ENCODE results near the gene OPN1LW. TPM values are rescaled to one million over a fixed set of nuclear protein-coding genes. Genes with fewer than 3 reads are reported as not detected.

OPN1LW gene
- total and polyA plus RNA-seq, 2 donors (not counting 3 experiments of a cell fraction or from before 2014, with no cell fraction given), result not detected

- POLR2A ChIA-PET, result no interaction called here
- dilution Hi-C loops (cut with MboI; ENCODE audit: extremely low pct_ligation_motif_present, low sequenced_read_pairs) (no loop called here), intact Hi-C loops (cut with micrococcal nuclease) (no loop called here)
- Histone ChIP-seq H3K9me3 (replicated peaks; ENCODE audit: control insufficient read depth, insufficient read depth, low read length) (no peaks in the 10 kb centered on the region), H2AFZ (ENCODE audit: low read depth, low read length) (no peak overlapping the region), H3K9ac (replicated peaks; ENCODE audit: extremely low read depth, insufficient read depth, low read length) (no peak overlapping the region), H3K79me2 (ENCODE audit: control insufficient read depth, insufficient read depth, low read length) (no peaks in the 10 kb centered on the region), H3K9me1 (replicated peaks; ENCODE audit: control insufficient read depth, extremely low read depth, insufficient read depth, low read length) (no peaks in the 10 kb centered on the region), H3K4me2 (ENCODE audit: insufficient read depth, low read length) (no peak overlapping the region), H3K36me3 (ENCODE audit: control insufficient read depth in 2 of 2, extremely low read depth in 1 of 2, insufficient read depth in 2 of 2, low read length in 2 of 2) (no peaks in the 10 kb centered on the region), H3K4me3 (replicated peaks in 1 of 3; ENCODE audit: insufficient read depth in 1 of 3, low read depth in 1 of 3, low read length in 3 of 3) (no peak overlapping the region), H3K27ac (ENCODE audit: insufficient read depth, low read depth, low read length) (no peak overlapping the region), H3K4me1 (ENCODE audit: control insufficient read depth, extremely low read depth, insufficient read depth, low read length) (no peaks in the 10 kb centered on the region), H4K20me1 (replicated peaks; ENCODE audit: control insufficient read depth, extremely low read depth, insufficient read depth, low read length) (no peaks in the 10 kb centered on the region), H3K27me3 (ENCODE audit: control insufficient read depth in 2 of 2, insufficient read depth in 2 of 2, low read length in 2 of 2) (no peaks in the 10 kb centered on the region)
- no TSS peak for BruUV-seq (replicated peaks)
- FAIRE-seq (no peak), DNase-seq (ENCODE audit: low read depth, low spot score) (no peak)
- CTCF ChIA-PET, result no interaction called here
- TF ChIP-seq FOS (IDR thresholded peaks at IDR 0.05; ENCODE audit: borderline replicate concordance, insufficient read depth, low read length), result no peak
- TF ChIP-seq CTCF (IDR thresholded peaks at IDR 0.05; ENCODE audit: extremely low read depth in 1 of 2, insufficient read depth in 1 of 2, low read depth in 1 of 2, low read length in 2 of 2), result no peak
- no peak for TF ChIP-seq EZH2 (IDR thresholded peaks at IDR 0.05; ENCODE audit: borderline replicate concordance, low read depth, low read length, severe bottlenecking)
- TF ChIP-seq JUN (IDR thresholded peaks at IDR 0.05; ENCODE audit: borderline replicate concordance, insufficient read depth, insufficient read length, low read depth), result no peak
- no peak for TF ChIP-seq POLR2AphosphoS5 (IDR thresholded peaks at IDR 0.05; ENCODE audit: insufficient read depth, low read depth, low read length)
- no peak for TF ChIP-seq GATA2 (IDR thresholded peaks at IDR 0.05; ENCODE audit: insufficient read depth, insufficient read length, low read depth, low read length)
- no peak for TF ChIP-seq POLR2A (IDR thresholded peaks at IDR 0.05; ENCODE audit: low read depth, low read length)
- no peak for TF ChIP-seq MAX (IDR thresholded peaks at IDR 0.05; ENCODE audit: insufficient read depth, insufficient read length)
- no peak for TF ChIP-seq MYC (IDR thresholded peaks at IDR 0.05; ENCODE audit: low read depth, low read length)
These were observed 1.7 kb upstream of the OPN1LW start for GRCh38 chrX:154142386-154142785.

All from endothelial cell of umbilical vein (primary cell).